SK-N-SH (cell line): ENCODE results near the gene SNRNP200. TPM values are rescaled to one million over a fixed set of nuclear protein-coding genes. Genes with fewer than 3 reads are reported as not detected.
A peak's percentile ranks its signal among the peaks of the same experiment; 100 is the strongest.

Experiments used
- CTCF ChIA-PET: fragments of 300-600, 350-600 bp; formaldehyde crosslinking; extraction: SDS; loops from one replicate; lab custom pipeline; 2021; lab: Yijun Ruan, JAX
- POLR2A ChIA-PET: fragments of 350-600 bp; sonication (Branson Sonifier 250); formaldehyde crosslinking; extraction: SDS; loops from one replicate; lab custom pipeline; 2020; ENCODE audit warnings: antibody characterized with exemption, inconsistent platforms; lab: Yijun Ruan, JAX
- DNase-seq: peaks from one replicate; pipeline ENCODE4 v3.0.0; 2012
- H2AFZ ChIP-seq: fragments of 200-600 bp; sonication (generic); 2 replicates; pipeline ENCODE4 v1.8.1; 2016; ENCODE audit warnings: antibody characterized with exemption, mild to moderate bottlenecking, low read depth
- H3F3A ChIP-seq: fragments of 200-600 bp; sonication (generic); replicated peaks from 2 replicates; pipeline ENCODE3; 2016; ENCODE audit warnings: antibody characterized with exemption, mild to moderate bottlenecking; ENCODE audit not compliant: insufficient read depth
- H3K27ac ChIP-seq, 2 experiments: fragments of 200-500 bp in 1 of 2; fragments of 200-600 bp in 1 of 2; sonication (Bioruptor generic) in 1 of 2; sonication (generic), shearing (Covaris generic) in 1 of 2; 2 replicates each; pipeline versions ENCODE4 v1.5.1 to v1.6.1; 2014 to 2016; ENCODE audit warnings: low read depth in 2 of 2, inconsistent platforms in 1 of 2, low read length in 1 of 2, mild to moderate bottlenecking in 1 of 2, mixed read lengths in 1 of 2
- H3K27me3 ChIP-seq: fragments of 200-600 bp; sonication (generic), shearing (Covaris generic); 2 replicates; pipeline ENCODE4 v1.6.1; 2016; ENCODE audit warnings: mixed run types; ENCODE audit not compliant: insufficient read depth
- H3K36me3 ChIP-seq, 2 experiments: fragments of 200-500 bp in 1 of 2; fragments of 200-600 bp in 1 of 2; sonication (Bioruptor generic) in 1 of 2; sonication (generic) in 1 of 2; replicated peaks in 1 of 2; 2 replicates each; pipeline versions ENCODE3 to v1.5.1; 2014 to 2016; ENCODE audit warnings: low read length in 1 of 2, mild to moderate bottlenecking in 1 of 2; ENCODE audit not compliant: insufficient read depth in 2 of 2, control insufficient read depth in 1 of 2
- H3K4me1 ChIP-seq, 2 experiments: fragments of 200-500 bp in 1 of 2; fragments of 200-600 bp in 1 of 2; sonication (Bioruptor generic) in 1 of 2; sonication (generic), shearing (Covaris generic) in 1 of 2; 2 replicates each; pipeline versions ENCODE4 v1.5.1 to v1.6.1; 2014 to 2016; ENCODE audit warnings: low read depth in 1 of 2, low read length in 1 of 2, mixed run types in 1 of 2; ENCODE audit not compliant: insufficient read depth in 2 of 2, control insufficient read depth in 1 of 2
- H3K4me2 ChIP-seq: fragments of 200-600 bp; sonication (generic), shearing (Covaris generic); 2 replicates; pipeline ENCODE4 v1.6.1; 2017; ENCODE audit warnings: mixed run types
- H3K4me3 ChIP-seq, 2 experiments: fragments of 200-500 bp in 1 of 2; fragments of 200-600 bp in 1 of 2; sonication (Bioruptor generic) in 1 of 2; sonication (generic), shearing (Covaris generic) in 1 of 2; 2 replicates each; pipeline versions ENCODE4 v1.5.1 to v1.8.1; 2014 to 2016; ENCODE audit warnings: low read depth in 2 of 2, inconsistent platforms in 1 of 2, low read length in 1 of 2, mild to moderate bottlenecking in 1 of 2, mixed read lengths in 1 of 2, moderate library complexity in 1 of 2
- H3K79me2 ChIP-seq: fragments of 200-600 bp; sonication (generic); 2 replicates; pipeline ENCODE4 v1.8.1; 2017; ENCODE audit warnings: mild to moderate bottlenecking; ENCODE audit not compliant: insufficient read depth
- H3K9ac ChIP-seq: fragments of 200-600 bp; sonication (generic); 2 replicates; pipeline ENCODE4 v1.6.1; 2017; ENCODE audit warnings: mixed run types
- H3K9me2 ChIP-seq: fragments of 200-600 bp; sonication (generic); 2 replicates; pipeline ENCODE4 v1.6.1; 2017; ENCODE audit warnings: mixed run types
- H3K9me3 ChIP-seq: fragments of 200-600 bp; sonication (generic); 2 replicates; pipeline ENCODE4 v1.6.1; 2017; ENCODE audit warnings: mixed run types, mild to moderate bottlenecking, moderate library complexity
- H4K20me1 ChIP-seq: fragments of 200-600 bp; sonication (generic); 2 replicates; pipeline ENCODE4 v1.6.1; 2017; ENCODE audit warnings: mild to moderate bottlenecking, mixed run types; ENCODE audit not compliant: insufficient read depth
- ELF1 ChIP-seq: IDR thresholded peaks from 2 replicates; pipeline ENCODE4 v1.4.0; 2012
- EP300 ChIP-seq, 2 experiments: IDR thresholded peaks; 2 replicates each; pipeline versions ENCODE4 v1.4.0 to v1.6.1; 2012; ENCODE audit warnings: borderline replicate concordance in 1 of 2, low read depth in 1 of 2, low read length in 1 of 2
- EZH2phosphoT487 ChIP-seq: fragments of 200-600 bp; sonication (generic); IDR thresholded peaks from 2 replicates; pipeline ENCODE4 v1.6.1; 2017; ENCODE audit warnings: low read depth, mixed run types, mild to moderate bottlenecking, antibody characterized with exemption, moderate library complexity, borderline replicate concordance
- FOSL2 ChIP-seq: IDR thresholded peaks from 2 replicates; pipeline ENCODE4 v1.4.0; 2012; ENCODE audit warnings: low read depth, mild to moderate bottlenecking, moderate library complexity, borderline replicate concordance
- FOXM1 ChIP-seq: IDR thresholded peaks from 2 replicates; pipeline ENCODE4 v1.4.0; 2012; ENCODE audit warnings: low read depth, mild to moderate bottlenecking
- GABPA ChIP-seq: IDR thresholded peaks from 2 replicates; pipeline ENCODE4 v1.4.0; 2012; ENCODE audit warnings: low read depth, mild to moderate bottlenecking
- GATA2 ChIP-seq: sonication (generic); formaldehyde crosslinking; IDR thresholded peaks from 2 replicates; pipeline ENCODE4 v1.5.0; 2020; ENCODE audit warnings: mild to moderate bottlenecking, missing genetic modification reagents
- JUND ChIP-seq: IDR thresholded peaks from 2 replicates; pipeline ENCODE4 v1.4.0; 2012
- MEF2A ChIP-seq: IDR thresholded peaks from 2 replicates; pipeline ENCODE4 v1.4.0; 2012; ENCODE audit warnings: low read depth, borderline replicate concordance
- NFIC ChIP-seq: IDR thresholded peaks from 2 replicates; pipeline ENCODE4 v1.4.0; 2012; ENCODE audit warnings: borderline replicate concordance
- POLR2AphosphoS5 ChIP-seq: IDR thresholded peaks from 2 replicates; pipeline ENCODE4 v1.6.1; 2012; ENCODE audit warnings: low read depth, low read length
- RAD21 ChIP-seq: IDR thresholded peaks from 2 replicates; pipeline ENCODE4 v1.6.1; 2012; ENCODE audit warnings: mild to moderate bottlenecking, low read length
- RCOR1 ChIP-seq: fragments of 150-350 bp; IDR thresholded peaks from 2 replicates; pipeline ENCODE4 v1.6.1; 2017; ENCODE audit warnings: antibody characterized with exemption, low read length
- REST ChIP-seq: IDR thresholded peaks from 2 replicates; pipeline ENCODE4 v1.6.1; 2012; ENCODE audit warnings: mild to moderate bottlenecking, low read depth, low read length, moderate library complexity
- RFX5 ChIP-seq: IDR thresholded peaks from 2 replicates; pipeline ENCODE4 v1.6.1; 2012; ENCODE audit warnings: mild to moderate bottlenecking, improper control_type of control experiment, low read length
- SIN3A ChIP-seq: IDR thresholded peaks from 2 replicates; pipeline ENCODE4 v1.6.1; 2012; ENCODE audit warnings: low read depth, mild to moderate bottlenecking, low read length, moderate library complexity, borderline replicate concordance
- SMC3 ChIP-seq: IDR thresholded peaks from 2 replicates; pipeline ENCODE4 v1.6.1; 2012; ENCODE audit warnings: low read depth, low read length, improper control_type of control experiment
- TAF1 ChIP-seq: IDR thresholded peaks from 2 replicates; pipeline ENCODE4 v1.6.1; 2012; ENCODE audit warnings: low read depth, mild to moderate bottlenecking, low read length, moderate library complexity, borderline replicate concordance
- TCF12 ChIP-seq: IDR thresholded peaks from 2 replicates; pipeline ENCODE4 v1.4.0; 2012
- TEAD4 ChIP-seq: IDR thresholded peaks from 2 replicates; pipeline ENCODE4 v1.4.0; 2012; ENCODE audit warnings: mild to moderate bottlenecking, borderline replicate concordance; ENCODE audit not compliant: insufficient read depth
- USF1 ChIP-seq: IDR thresholded peaks from 2 replicates; pipeline ENCODE4 v1.4.0; 2012; ENCODE audit warnings: low read depth, borderline replicate concordance
- USF2 ChIP-seq: fragments of 150-350 bp; IDR thresholded peaks from 2 replicates; pipeline ENCODE4 v1.6.1; 2017; ENCODE audit warnings: antibody characterized with exemption, low read length, low read depth, borderline replicate concordance
- YY1 ChIP-seq: IDR thresholded peaks from 2 replicates; pipeline ENCODE4 v1.4.0; 2012; ENCODE audit warnings: low read depth, mild to moderate bottlenecking
- WGBS: methylation state at CpG from one replicate; pipeline ENCODE4 v1.1.6; 2017; ENCODE audit warnings: low lambda C conversion rate; 5-methylcytosine and 5-hydroxymethylcytosine counted together
- polyA plus RNA-seq, 3 experiments: library from polyadenylated mRNA; depleted of rRNA; stranded (reverse); fragments of >200 nt; gene quantifications; 2 replicates each; pipeline ENCODE4 v1.2.3, GENCODE V29; 2012
- TF ChIP-seq, protein P1 (sequence below): IDR thresholded peaks from 2 replicates; pipeline ENCODE4 v1.4.0; 2012; ENCODE audit warnings: low read depth, borderline replicate concordance
- TF ChIP-seq, protein P2 (sequence below): fragments of 200-600 bp; sonication (generic); IDR thresholded peaks from 2 replicates; pipeline ENCODE4 v1.6.1; 2017; ENCODE audit warnings: antibody characterized with exemption, mild to moderate bottlenecking, moderate library complexity
- TF ChIP-seq, protein P3 (sequence below): IDR thresholded peaks from 2 replicates; pipeline ENCODE4 v1.4.0; 2012; ENCODE audit warnings: low read depth

SNRNP200 gene
- polyA plus RNA-seq, 1 of the 3 experiments (the other 2 are of a cell fraction) = 165 TPM

DNA sequence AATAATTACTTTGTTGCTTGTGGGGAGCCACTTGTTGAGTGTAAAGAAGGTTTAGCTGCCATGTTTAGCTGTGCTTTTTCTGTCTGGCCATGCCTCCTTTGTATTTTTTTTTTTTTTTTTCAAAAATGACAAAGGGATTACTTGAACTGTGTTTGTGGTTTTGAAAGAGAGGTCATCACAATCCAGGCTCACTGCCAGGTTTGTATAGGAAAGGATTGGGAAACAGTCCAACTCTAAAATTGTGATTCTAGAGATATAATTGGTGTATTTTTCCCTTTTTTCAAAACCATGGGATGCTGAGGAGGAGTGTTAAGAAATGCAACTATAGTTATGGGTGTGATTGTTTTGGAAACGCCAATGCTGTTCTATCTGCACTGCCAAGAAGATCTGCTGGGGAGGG lies 24.1 kb upstream of the SNRNP200 start:
- H3K27me3 ChIP-seq = no peaks in the 10 kb centered on the region
- H3K79me2 ChIP-seq = peaks cover 6% of the 10 kb centered on the region; the same call in 1 of the 2 replicates
- H3K9ac ChIP-seq = no peak overlapping the region
- H3K36me3 ChIP-seq = peaks cover 0 to 5% of the 10 kb centered on the region in 2 experiments
- no peaks in the 10 kb centered on the region for H4K20me1 ChIP-seq
- no peak for DNase-seq
- H3K4me3 ChIP-seq = no peak overlapping the region
- POLR2A ChIA-PET = no interaction called here
- peak overlapping the region; percentile 51; the same call in 1 of the 2 replicates for H3K4me2 ChIP-seq
- peaks cover 14% of the 10 kb centered on the region for H3F3A ChIP-seq
- CTCF ChIA-PET = interaction anchor here (1.3 kb wide), 1 partner anchor 180 kb away, joined by 4 read pairs; no protein-coding TSS in a partner anchor
- WGBS = 41% methylated on average over 1 of the region's 1 CpG
- H3K4me1 ChIP-seq = peaks cover 8 to 14% of the 10 kb centered on the region in 2 experiments; a peak in 1 of 4 replicates
- H2AFZ ChIP-seq = no peak overlapping the region
- no peaks in the 10 kb centered on the region for H3K9me2 ChIP-seq
- no peaks in the 10 kb centered on the region for H3K9me3 ChIP-seq
- H3K27ac ChIP-seq = peak overlapping the region in 1 of 2 experiments; percentile 84; a peak in 2 of 4 replicates
- TF ChIP-seq MEF2A (no peak), FOSL2 (peak; percentile 12; the same call in 1 of the 2 replicates), ELF1 (no peak), YY1 (peak; percentile 49; the same call in 1 of the 2 replicates), RAD21 (no peak), TEAD4 (no peak), SMC3 (no peak), GATA2 (CRISPR knock-in tag) (no peak), SIN3A (no peak), USF2 (no peak), EP300 (IDR thresholded peaks at IDR 0.05; ENCODE audit: borderline replicate concordance in 1 of 2, low read depth in 1 of 2, low read length in 1 of 2) (peak in 1 of 2 experiments; percentile 17; a peak in 1 of 4 replicates), POLR2AphosphoS5 (no peak), USF1 (no peak), TAF1 (no peak), FOXM1 (no peak), NFIC (peak; percentile 89), GABPA (no peak), TCF12 (peak; percentile 50), EZH2phosphoT487 (no peak), RFX5 (no peak), JUND (0 out of 2 replicates have a peak, but pooled peaks have one; percentile 23), REST (no peak), RCOR1 (no peak)
- TF ChIP-seq, protein P1, sequence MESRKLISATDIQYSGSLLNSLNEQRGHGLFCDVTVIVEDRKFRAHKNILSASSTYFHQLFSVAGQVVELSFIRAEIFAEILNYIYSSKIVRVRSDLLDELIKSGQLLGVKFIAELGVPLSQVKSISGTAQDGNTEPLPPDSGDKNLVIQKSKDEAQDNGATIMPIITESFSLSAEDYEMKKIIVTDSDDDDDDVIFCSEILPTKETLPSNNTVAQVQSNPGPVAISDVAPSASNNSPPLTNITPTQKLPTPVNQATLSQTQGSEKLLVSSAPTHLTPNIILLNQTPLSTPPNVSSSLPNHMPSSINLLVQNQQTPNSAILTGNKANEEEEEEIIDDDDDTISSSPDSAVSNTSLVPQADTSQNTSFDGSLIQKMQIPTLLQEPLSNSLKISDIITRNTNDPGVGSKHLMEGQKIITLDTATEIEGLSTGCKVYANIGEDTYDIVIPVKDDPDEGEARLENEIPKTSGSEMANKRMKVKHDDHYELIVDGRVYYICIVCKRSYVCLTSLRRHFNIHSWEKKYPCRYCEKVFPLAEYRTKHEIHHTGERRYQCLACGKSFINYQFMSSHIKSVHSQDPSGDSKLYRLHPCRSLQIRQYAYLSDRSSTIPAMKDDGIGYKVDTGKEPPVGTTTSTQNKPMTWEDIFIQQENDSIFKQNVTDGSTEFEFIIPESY = no peak
- TF ChIP-seq, protein P2, sequence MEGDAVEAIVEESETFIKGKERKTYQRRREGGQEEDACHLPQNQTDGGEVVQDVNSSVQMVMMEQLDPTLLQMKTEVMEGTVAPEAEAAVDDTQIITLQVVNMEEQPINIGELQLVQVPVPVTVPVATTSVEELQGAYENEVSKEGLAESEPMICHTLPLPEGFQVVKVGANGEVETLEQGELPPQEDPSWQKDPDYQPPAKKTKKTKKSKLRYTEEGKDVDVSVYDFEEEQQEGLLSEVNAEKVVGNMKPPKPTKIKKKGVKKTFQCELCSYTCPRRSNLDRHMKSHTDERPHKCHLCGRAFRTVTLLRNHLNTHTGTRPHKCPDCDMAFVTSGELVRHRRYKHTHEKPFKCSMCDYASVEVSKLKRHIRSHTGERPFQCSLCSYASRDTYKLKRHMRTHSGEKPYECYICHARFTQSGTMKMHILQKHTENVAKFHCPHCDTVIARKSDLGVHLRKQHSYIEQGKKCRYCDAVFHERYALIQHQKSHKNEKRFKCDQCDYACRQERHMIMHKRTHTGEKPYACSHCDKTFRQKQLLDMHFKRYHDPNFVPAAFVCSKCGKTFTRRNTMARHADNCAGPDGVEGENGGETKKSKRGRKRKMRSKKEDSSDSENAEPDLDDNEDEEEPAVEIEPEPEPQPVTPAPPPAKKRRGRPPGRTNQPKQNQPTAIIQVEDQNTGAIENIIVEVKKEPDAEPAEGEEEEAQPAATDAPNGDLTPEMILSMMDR = no peak
- TF ChIP-seq, protein P3, sequence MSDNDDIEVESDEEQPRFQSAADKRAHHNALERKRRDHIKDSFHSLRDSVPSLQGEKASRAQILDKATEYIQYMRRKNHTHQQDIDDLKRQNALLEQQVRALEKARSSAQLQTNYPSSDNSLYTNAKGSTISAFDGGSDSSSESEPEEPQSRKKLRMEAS = peak; percentile 37; the same call in 1 of the 2 replicates
